ENCODE data around the gene NBPF4. TPM values are rescaled to one million over a fixed set of nuclear protein-coding genes. Genes with fewer than 3 reads are reported as not detected.

Gene NBPF4
- total and polyA plus RNA-seq, 4 donors: 0.01 TPM; not detected in 3

DNA sequence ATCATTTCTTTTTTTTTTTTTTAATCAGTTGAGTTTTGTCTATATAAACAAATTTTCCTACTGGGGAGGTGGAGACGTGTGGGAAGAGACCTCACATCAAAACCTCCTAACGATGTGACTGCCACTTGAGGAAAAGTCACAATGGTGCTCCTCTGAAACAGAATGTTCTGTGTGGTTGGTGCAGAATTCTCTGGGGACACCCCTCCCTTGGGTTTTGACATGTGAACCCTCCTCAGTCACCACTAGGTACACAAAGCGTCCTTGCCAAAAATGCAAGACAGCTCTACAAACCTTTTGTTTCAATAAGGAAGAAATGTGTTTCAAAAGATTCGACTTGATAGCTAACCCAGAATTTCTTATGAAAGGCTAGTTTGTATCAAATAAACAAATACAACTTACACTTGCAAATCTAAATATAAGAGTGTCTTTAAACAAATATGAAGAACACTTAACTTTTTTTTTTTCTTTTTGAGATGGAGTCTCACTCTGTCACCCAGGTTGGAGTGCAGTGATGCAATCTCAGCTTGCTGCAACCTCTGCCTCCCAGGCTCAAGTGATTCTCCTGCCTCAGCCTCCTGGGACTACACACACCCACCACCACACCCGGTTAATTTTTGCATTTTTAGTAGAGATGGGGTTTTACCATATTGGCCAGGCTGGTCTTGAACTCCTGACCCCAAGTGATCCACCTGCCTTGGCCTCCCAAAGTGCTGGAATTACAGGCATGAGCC, 53.0 kb downstream of the NBPF4 start:
- no peak for DNase-seq
- Histone ChIP-seq H3K4me3 (no peak overlapping the region), H3K36me3 (ENCODE audit: control insufficient read depth in 4 of 4, insufficient read depth in 4 of 4, low read length in 4 of 4) (peaks cover 9 to 47% (median 12%) of the 10 kb centered on the region in 4 donors), H3K9me3 (ENCODE audit: control insufficient read depth in 4 of 4, insufficient read depth in 3 of 4, low read length in 3 of 4) (peaks cover 0 to 5% (median 1%) of the 10 kb centered on the region in 4 donors), H3K27ac (ENCODE audit: low read depth in 1 of 2, low read length in 1 of 2) (no peak overlapping the region), H3K27me3 (ENCODE audit: control insufficient read depth in 3 of 3, insufficient read depth in 3 of 3, low read length in 2 of 3) (no peaks in the 10 kb centered on the region), H3K4me1 (ENCODE audit: control insufficient read depth in 5 of 5, insufficient read depth in 5 of 5, low read length in 5 of 5) (peaks cover 0 to 14% (median 0%) of the 10 kb centered on the region in 5 donors), H3K9ac (ENCODE audit: insufficient read depth in 1 of 2, low read length in 2 of 2) (no peak overlapping the region)
- WGBS, 2 donors: 74 to 86% methylated on average over 5 of the region's 5 CpGs
- ATAC-seq (ENCODE audit: insufficient read depth, low FRiP score): peak; percentile 75
- no peak for TF ChIP-seq CTCF (IDR thresholded peaks at IDR 0.05; ENCODE audit: control extremely low read depth, extremely low read depth)

DNA sequence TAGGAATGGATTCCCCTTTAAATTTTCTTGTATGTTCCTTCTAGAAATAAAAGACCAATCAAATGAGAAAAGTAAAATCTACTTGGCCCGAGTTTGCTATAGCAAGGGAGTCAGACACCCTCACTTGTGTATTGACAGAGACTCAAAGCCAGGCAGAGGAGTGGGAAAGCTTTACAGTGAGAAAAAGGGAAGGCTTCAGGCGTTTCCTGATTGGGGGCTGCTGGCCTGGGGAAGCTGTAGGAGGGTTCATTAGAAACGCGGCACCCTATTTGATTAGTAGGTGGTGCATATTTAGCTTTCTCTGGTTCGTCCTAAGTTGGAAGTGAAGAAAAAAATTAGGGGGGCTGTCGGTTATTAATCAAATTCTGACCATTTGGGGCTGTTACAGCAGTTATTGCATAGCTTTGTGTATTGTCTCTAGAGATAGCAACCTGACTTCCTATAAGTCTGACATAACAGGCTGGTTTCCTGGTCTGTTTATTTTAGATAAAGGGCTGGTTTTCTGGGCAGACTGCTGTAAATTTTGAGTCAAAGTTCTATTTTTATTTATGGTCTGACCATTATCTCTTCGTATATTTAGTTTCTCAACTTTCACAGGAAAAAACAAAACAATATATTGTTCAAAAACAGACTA, 53.8 kb downstream of the NBPF4 start:
- TF ChIP-seq CTCF (IDR thresholded peaks at IDR 0.05; ENCODE audit: control extremely low read depth, extremely low read depth): no peak
- WGBS, 2 donors: 85 to 86% methylated on average over 7 of the region's 7 CpGs
- H3K9ac ChIP-seq (ENCODE audit: insufficient read depth in 1 of 2, low read length in 2 of 2): no peak overlapping the region

GRCh38 chr1:108188801-108189200, 55.1 kb downstream of the NBPF4 start:
- ATAC-seq (ENCODE audit: insufficient read depth, low FRiP score) (no peak), DNase-seq (no peak)
- TF ChIP-seq CTCF (IDR thresholded peaks at IDR 0.05; ENCODE audit: control extremely low read depth, extremely low read depth): no peak
- Histone ChIP-seq H3K4me1 (ENCODE audit: control insufficient read depth in 5 of 5, insufficient read depth in 5 of 5, low read length in 5 of 5) (peaks cover 0 to 7% (median 0%) of the 10 kb centered on the region in 5 donors), H3K9me3 (ENCODE audit: control insufficient read depth in 4 of 4, insufficient read depth in 3 of 4, low read length in 3 of 4) (peaks cover 0 to 5% (median 1%) of the 10 kb centered on the region in 4 donors), H3K4me3 (no peak overlapping the region), H3K36me3 (ENCODE audit: control insufficient read depth in 4 of 4, insufficient read depth in 4 of 4, low read length in 4 of 4) (peaks cover 12 to 42% (median 16%) of the 10 kb centered on the region in 4 donors), H3K9ac (ENCODE audit: insufficient read depth in 1 of 2, low read length in 2 of 2) (no peak overlapping the region), H3K27me3 (ENCODE audit: control insufficient read depth in 3 of 3, insufficient read depth in 3 of 3, low read length in 2 of 3) (no peaks in the 10 kb centered on the region), H3K27ac (ENCODE audit: low read depth in 1 of 2, low read length in 1 of 2) (no peak overlapping the region)
- 89 to 100% methylated on average over 1 of the region's 1 CpG for WGBS, 2 donors

More for the DNA sequence above, 53.8 kb downstream of the NBPF4 start:
- Histone ChIP-seq H3K4me3 (no peak overlapping the region), H3K27me3 (ENCODE audit: control insufficient read depth in 3 of 3, insufficient read depth in 3 of 3, low read length in 2 of 3) (no peaks in the 10 kb centered on the region), H3K27ac (ENCODE audit: low read depth in 1 of 2, low read length in 1 of 2) (peak overlapping the region; percentile 1 to 22), H3K9me3 (ENCODE audit: control insufficient read depth in 4 of 4, insufficient read depth in 3 of 4, low read length in 3 of 4) (peaks cover 0 to 5% (median 1%) of the 10 kb centered on the region in 4 donors), H3K36me3 (ENCODE audit: control insufficient read depth in 4 of 4, insufficient read depth in 4 of 4, low read length in 4 of 4) (peaks cover 6 to 41% (median 11%) of the 10 kb centered on the region in 4 donors), H3K4me1 (ENCODE audit: control insufficient read depth in 5 of 5, insufficient read depth in 5 of 5, low read length in 5 of 5) (peaks cover 0 to 14% (median 0%) of the 10 kb centered on the region in 5 donors)
- DNase-seq (no peak), ATAC-seq (ENCODE audit: insufficient read depth, low FRiP score) (no peak)
